Astrocyte (in vitro differentiated cells and primary cell): Measurements from ENCODE around the gene RALGPS1. TPM values are rescaled to one million over a fixed set of nuclear protein-coding genes. Genes with fewer than 3 reads are reported as not detected.

Experiments
- DNase-seq: peaks from one replicate; pipeline ENCODE4 v3.0.0-alpha.2; 2010; ENCODE audit warnings: low read depth
- FAIRE-seq: peaks from 2 replicates; lab custom pipeline; 2011; peaks lifted over from hg19 to GRCh38; lab: Jason Lieb, UNC
- H2AFZ ChIP-seq: 2 replicates; pipeline ENCODE4 v1.6.0; 2012; ENCODE audit warnings: low read depth, low read length, inconsistent platforms
- H3K27ac ChIP-seq: 2 replicates; pipeline ENCODE4 v1.5.1; 2011; ENCODE audit warnings: low read depth, low read length, inconsistent platforms
- H3K27me3 ChIP-seq: 2 replicates; pipeline ENCODE4 v1.6.0; 2011; ENCODE audit warnings: low read length, inconsistent platforms; ENCODE audit not compliant: insufficient read depth
- H3K36me3 ChIP-seq: 2 replicates; pipeline ENCODE4 v1.5.1; 2011; ENCODE audit warnings: low read length, inconsistent platforms; ENCODE audit not compliant: insufficient read depth
- H3K4me1 ChIP-seq: 2 replicates; pipeline ENCODE4 v1.5.1; 2011; ENCODE audit warnings: low read length, inconsistent platforms; ENCODE audit not compliant: insufficient read depth
- H3K4me2 ChIP-seq: 2 replicates; pipeline ENCODE4 v1.6.0; 2012; ENCODE audit warnings: low read length, inconsistent platforms
- H3K4me3 ChIP-seq: 2 replicates; pipeline ENCODE4 v1.5.1; 2011; ENCODE audit warnings: low read depth, mild to moderate bottlenecking, low read length, inconsistent platforms; ENCODE audit not compliant: insufficient read depth
- H3K79me2 ChIP-seq: 2 replicates; pipeline ENCODE4 v1.6.0; 2012; ENCODE audit warnings: mild to moderate bottlenecking, low read length, inconsistent platforms; ENCODE audit not compliant: insufficient read depth
- H3K9ac ChIP-seq: 2 replicates; pipeline ENCODE4 v1.6.0; 2012; ENCODE audit warnings: mild to moderate bottlenecking, low read length, inconsistent platforms
- H3K9me3 ChIP-seq: 2 replicates; pipeline ENCODE4 v1.5.1; 2012; ENCODE audit warnings: low read depth, mild to moderate bottlenecking, low read length, inconsistent platforms; ENCODE audit not compliant: insufficient read depth
- H4K20me1 ChIP-seq: 2 replicates; pipeline ENCODE4 v1.6.0; 2012; ENCODE audit warnings: low read length, inconsistent platforms; ENCODE audit not compliant: insufficient read depth
- H3K27ac Mint-ChIP-seq: one replicate; pipeline ENCODE4 v1.8.0; 2021; ENCODE audit warnings: mild to moderate bottlenecking, mixed read lengths; ENCODE audit not compliant: unreplicated experiment
- H3K27me3 Mint-ChIP-seq: one replicate; pipeline ENCODE4 v1.8.0; 2021; ENCODE audit warnings: low read depth, mixed read lengths; ENCODE audit not compliant: unreplicated experiment
- H3K36me3 Mint-ChIP-seq: one replicate; pipeline ENCODE4 v1.8.0; 2021; ENCODE audit warnings: low read depth, mixed read lengths; ENCODE audit not compliant: unreplicated experiment
- H3K4me1 Mint-ChIP-seq: one replicate; pipeline ENCODE4 v1.8.0; 2021; ENCODE audit warnings: low read depth, mixed read lengths; ENCODE audit not compliant: unreplicated experiment
- H3K4me3 Mint-ChIP-seq: one replicate; pipeline ENCODE4 v1.8.0; 2021; ENCODE audit warnings: mild to moderate bottlenecking, moderate library complexity, mixed read lengths; ENCODE audit not compliant: unreplicated experiment
- H3K9me3 Mint-ChIP-seq: one replicate; pipeline ENCODE4 v1.8.0; 2021; ENCODE audit warnings: mild to moderate bottlenecking, mixed read lengths; ENCODE audit not compliant: unreplicated experiment
- CTCF ChIP-seq: IDR thresholded peaks from 2 replicates; pipeline ENCODE4 v1.5.1; 2011; ENCODE audit warnings: low read depth, mild to moderate bottlenecking, inconsistent platforms, low read length, moderate library complexity; ENCODE audit not compliant: insufficient read depth
- EZH2 ChIP-seq: IDR thresholded peaks from 2 replicates; pipeline ENCODE4 v1.6.1; 2012; ENCODE audit warnings: mild to moderate bottlenecking, low read length, inconsistent platforms; ENCODE audit not compliant: insufficient read depth
- total RNA-seq: library from RNA; stranded (reverse); gene quantifications from 2 replicates; pipeline ENCODE4 v1.2.1, GENCODE V29; 2021

Gene RALGPS1
- total RNA-seq, 1 donor from 2014 or later: 2.8 TPM

GRCh38 chr9:127087836-127088235, 173.3 kb downstream of the RALGPS1 start:
- FAIRE-seq (no peak), DNase-seq (no peak)
- Histone ChIP-seq H3K36me3 (no peaks in the 10 kb centered on the region), H3K4me2 (no peak overlapping the region), H2AFZ (no peak overlapping the region), H3K9ac (no peak overlapping the region), H3K79me2 (no peaks in the 10 kb centered on the region), H3K27me3 (peaks cover 53% of the 10 kb centered on the region), H3K4me3 (no peak overlapping the region), H3K27ac (no peak overlapping the region), H4K20me1 (peaks cover 13% of the 10 kb centered on the region), H3K4me1 (peaks cover 10% of the 10 kb centered on the region), H3K9me3 (no peaks in the 10 kb centered on the region)
- Mint-ChIP-seq H3K36me3 (peaks cover 13% of the 10 kb centered on the region), H3K27me3 (peaks cover 43% of the 10 kb centered on the region), H3K4me1 (no peaks in the 10 kb centered on the region), H3K9me3 (no peaks in the 10 kb centered on the region), H3K27ac (peak overlapping the region; percentile 38), H3K4me3 (no peak overlapping the region)
- TF ChIP-seq CTCF (no peak), EZH2 (no peak)

DNA sequence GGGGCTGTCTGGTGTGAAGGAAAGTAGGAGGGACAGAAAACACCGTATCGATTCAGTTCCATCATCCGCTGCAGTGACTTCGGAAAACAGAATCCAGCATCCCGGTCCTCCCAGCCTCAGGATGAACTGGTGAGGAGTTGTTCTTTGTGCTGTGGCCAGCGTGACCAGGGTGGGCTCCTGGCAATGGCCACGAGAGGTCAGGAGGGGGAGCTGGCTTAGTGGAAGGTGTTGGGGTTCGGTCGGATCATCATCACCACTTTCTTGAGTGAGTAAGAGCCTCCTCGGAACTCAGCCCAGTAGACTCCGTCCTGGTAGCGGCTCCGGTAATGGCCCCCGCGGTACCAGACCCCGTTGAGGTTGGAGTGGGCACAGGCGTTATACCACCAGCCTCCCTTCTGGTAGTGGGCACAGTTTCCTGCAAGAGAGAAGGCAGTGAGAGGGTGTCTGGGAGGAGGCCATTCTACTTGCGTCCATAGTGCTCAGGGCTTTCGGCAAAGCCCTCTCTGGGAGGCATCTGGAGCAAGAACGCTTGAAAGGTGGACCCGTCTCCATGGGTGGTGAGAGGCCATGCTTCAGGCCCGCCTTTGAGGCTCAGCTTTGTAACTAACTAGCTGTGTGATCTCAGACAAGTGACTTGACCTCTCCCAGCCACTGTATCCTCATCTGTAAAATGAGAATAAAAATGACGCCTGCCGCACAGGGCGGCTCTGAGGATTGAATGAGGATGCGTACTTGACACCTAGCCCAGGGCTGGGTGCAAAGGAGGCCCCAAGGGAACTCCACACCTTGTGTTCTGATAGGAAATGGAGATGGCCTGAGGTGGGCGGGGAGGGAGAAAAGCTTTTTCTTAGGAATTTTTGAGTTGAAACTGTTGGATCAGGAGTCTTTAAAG, 174.4 kb downstream of the RALGPS1 start:
- Histone ChIP-seq H3K4me1 (peaks cover 10% of the 10 kb centered on the region), H3K27me3 (peaks cover 57% of the 10 kb centered on the region), H2AFZ (no peak overlapping the region), H3K4me2 (no peak overlapping the region), H3K9ac (no peak overlapping the region), H3K79me2 (no peaks in the 10 kb centered on the region), H3K4me3 (no peak overlapping the region), H3K36me3 (no peaks in the 10 kb centered on the region), H3K27ac (no peak overlapping the region), H4K20me1 (peaks cover 18% of the 10 kb centered on the region), H3K9me3 (no peaks in the 10 kb centered on the region)
- TF ChIP-seq EZH2 (no peak), CTCF (no peak)
- no peak for DNase-seq
- Mint-ChIP-seq H3K4me1 (no peaks in the 10 kb centered on the region), H3K27me3 (peaks cover 41% of the 10 kb centered on the region), H3K36me3 (peaks cover 13% of the 10 kb centered on the region), H3K4me3 (no peak overlapping the region), H3K27ac (no peak overlapping the region), H3K9me3 (no peaks in the 10 kb centered on the region)
- FAIRE-seq: no peak

- DNase-seq: no peak
- no peak overlapping the region for H3K9ac ChIP-seq
- FAIRE-seq: no peak
- Mint-ChIP-seq H3K4me1 (no peaks in the 10 kb centered on the region), H3K27ac (no peak overlapping the region), H3K27me3 (peaks cover 38% of the 10 kb centered on the region), H3K36me3 (peaks cover 13% of the 10 kb centered on the region), H3K4me3 (no peak overlapping the region), H3K9me3 (no peaks in the 10 kb centered on the region)
- no peaks in the 10 kb centered on the region for H3K9me3 ChIP-seq
- peaks cover 10% of the 10 kb centered on the region for H3K4me1 ChIP-seq
- H3K36me3 ChIP-seq: no peaks in the 10 kb centered on the region
- no peak overlapping the region for H3K4me3 ChIP-seq
- no peak overlapping the region for H2AFZ ChIP-seq
- H4K20me1 ChIP-seq: peaks cover 18% of the 10 kb centered on the region
- TF ChIP-seq CTCF (no peak), EZH2 (no peak)
- no peak overlapping the region for H3K27ac ChIP-seq
- peaks cover 58% of the 10 kb centered on the region for H3K27me3 ChIP-seq
- no peak overlapping the region for H3K4me2 ChIP-seq
- H3K79me2 ChIP-seq: no peaks in the 10 kb centered on the region
Measured at GRCh38 chr9:127089631-127090081, 175.1 kb downstream of the RALGPS1 start.
